HG02938 (cell line): ENCODE data around the gene LTF.
"Not testable (repeated sequence)": the region's sequence is repeated elsewhere in the genome, so short reads cannot be mapped to it uniquely, and the experiment has no call there.

Experiments
- ATAC-seq: cut with Tn5 transposase; IDR thresholded peaks from one replicate; pipeline ENCODE4 v1.9.1; 2021; ENCODE audit warnings: mild to moderate bottlenecking, moderate library complexity; ENCODE audit not compliant: unreplicated experiment

LTF gene

DNA sequence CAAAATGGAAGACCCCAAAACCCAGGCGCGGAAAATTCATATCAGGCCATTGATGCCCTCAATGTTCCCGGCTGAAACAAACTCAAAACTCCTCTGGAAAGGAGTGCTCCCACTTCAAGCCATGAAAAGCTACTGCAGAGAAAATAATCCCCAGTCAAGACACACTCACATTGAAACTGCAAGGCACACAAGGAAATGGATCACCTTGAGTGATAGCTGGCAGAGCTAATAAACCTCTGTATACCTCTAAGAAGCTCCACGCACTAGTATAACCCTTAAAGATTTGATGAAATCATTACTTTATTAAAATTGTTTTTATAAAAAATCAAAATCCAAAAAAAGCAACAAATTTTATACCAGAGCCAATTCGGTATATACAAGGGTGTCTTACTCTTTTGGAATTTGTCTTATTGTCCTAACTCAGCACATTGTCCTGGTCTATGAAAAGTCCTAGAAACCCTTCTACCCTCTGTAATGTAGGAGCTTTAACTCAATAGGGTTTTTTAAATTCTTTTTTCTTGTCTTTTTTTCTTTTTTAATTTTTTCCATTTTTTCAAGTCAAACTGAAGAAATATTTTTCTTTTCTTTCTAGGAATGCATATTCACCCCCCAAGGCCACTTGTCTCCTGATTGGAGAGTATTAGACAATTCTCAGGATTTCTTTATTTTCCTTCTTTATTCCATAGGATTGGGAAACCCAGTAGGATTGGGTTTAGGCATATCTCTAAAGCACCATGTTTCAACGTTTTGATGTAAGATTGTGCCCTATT lies 66.3 kb downstream of the LTF start:
- no peak for ATAC-seq

DNA sequence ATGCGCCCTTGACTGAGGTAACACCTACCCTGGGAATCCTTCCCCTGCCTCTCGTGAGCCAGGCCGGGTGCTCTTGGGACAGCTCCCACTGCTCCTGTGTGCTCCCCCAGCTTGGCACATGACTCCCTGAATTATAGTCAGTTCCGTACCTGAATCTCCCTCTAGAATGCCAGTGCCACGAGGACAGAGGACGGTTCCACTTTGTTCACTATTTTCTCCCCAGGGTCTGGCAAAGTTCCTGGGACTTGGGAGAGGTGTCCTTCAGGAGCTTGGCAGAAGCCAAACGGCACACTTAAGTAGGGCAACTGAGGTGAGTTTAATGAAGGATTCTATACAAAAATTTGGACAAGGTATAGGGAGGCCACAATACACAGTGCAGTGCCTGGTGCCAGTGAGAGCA lies 67.6 kb downstream of the LTF start:
- no peak for ATAC-seq

GRCh38 chr3:46395766-46396530 lies 68.8 kb downstream of the LTF start:
- ATAC-seq: no peak

- no peak for ATAC-seq
These were observed 69.5 kb downstream of the LTF start for GRCh38 chr3:46395210-46395661.

DNA sequence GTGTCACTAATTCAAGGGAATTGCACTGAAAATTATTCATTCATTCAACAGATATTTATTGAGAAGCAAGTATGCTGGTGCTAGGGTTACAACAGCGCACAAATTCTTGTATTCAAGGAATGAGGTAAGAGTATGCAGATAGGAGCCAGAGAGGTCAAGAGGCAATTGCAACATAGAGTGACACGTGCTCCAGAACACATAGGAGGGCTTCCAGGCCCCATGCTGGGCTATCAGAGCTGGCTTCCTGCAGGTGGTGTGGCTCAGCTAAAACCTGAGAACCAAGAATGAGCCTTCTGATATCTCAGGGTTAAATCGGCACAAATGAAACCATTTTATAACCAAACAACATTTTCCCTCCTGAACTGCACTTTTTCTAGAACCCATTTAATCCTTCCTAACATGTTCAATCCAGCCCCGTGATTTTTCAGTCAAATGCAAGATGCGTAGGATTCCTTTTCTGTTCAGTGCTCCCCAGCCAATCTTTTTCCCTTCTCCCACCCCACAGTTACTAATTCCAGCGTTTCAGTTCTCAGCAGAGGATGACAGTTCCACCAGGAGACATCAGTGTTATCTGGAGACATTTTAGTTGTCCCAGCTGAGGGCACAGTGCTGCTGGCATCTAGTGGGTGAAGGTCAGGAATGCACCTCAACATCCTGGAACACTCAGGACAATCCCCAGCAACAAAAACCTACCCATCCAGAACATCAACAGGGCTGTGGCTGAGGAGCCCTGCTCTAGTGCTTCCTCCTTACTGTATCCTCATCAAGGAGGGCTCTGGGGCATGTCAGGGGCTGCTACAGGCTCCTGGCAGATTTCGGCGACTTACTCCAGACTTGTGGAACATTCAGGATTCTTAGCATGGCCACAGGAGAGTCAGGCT lies 70.9 kb downstream of the LTF start:
- ATAC-seq: no peak

DNA sequence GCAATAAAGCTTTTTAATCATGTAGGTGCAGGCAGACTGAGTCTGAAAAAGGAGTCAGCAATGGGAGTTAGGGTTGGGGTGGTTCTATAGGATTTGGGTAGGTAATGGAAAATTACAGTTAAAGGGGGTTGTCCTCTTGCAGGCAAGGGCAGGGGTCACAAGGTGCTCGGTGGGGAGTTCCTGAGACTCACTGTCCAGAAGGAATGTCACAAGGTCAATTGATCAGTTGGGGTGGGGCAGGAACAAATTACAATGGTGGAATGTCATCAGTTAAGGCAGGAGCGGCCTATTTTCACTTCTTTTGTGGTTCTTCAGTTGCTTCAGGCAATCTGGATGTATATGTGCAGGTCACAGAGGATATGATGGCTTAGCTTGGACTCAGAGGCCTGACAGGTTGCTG lies 71.7 kb downstream of the LTF start:
- ATAC-seq: no peak

DNA sequence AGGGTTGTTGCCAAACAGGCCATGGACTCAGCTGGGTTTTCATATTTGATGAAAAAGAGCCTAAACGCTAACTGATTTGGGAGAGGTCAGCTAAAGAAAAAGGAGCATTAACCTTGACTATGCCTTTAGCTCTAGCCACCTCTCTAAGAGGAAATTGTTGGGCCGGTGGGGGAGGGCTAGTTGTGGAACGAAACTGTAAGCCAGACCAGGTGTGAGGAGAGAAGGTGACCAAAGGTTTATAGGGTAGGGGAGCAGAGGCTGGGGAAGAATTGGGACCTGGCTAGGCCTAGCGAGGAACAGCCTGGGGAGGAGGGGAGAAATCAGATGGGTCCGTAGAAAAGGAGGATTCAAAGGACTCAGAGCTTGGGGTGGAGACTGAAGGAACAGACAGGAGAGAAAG lies 73.2 kb downstream of the LTF start:
- ATAC-seq: not testable (repeated sequence)

DNA sequence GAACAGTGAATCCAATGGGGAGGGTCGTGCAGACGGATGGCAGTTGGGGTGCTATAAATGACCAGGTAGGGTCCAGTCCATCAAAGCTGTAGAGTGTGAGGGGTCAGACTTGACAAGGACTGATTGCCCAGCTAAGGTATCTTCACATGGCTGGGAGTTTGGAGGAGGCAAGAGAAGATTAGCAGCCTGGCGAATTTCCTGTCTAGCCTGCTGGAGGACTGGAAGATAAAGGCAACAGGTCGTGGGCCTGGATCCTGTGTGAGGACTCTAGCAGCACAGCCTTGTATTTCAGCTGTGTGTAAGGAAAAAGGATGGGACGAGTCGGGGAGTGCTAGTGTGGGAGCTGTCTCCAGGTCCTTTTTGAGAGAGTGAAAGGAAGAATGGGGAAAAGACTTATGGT lies 75.4 kb downstream of the LTF start:
- no peak for ATAC-seq

DNA sequence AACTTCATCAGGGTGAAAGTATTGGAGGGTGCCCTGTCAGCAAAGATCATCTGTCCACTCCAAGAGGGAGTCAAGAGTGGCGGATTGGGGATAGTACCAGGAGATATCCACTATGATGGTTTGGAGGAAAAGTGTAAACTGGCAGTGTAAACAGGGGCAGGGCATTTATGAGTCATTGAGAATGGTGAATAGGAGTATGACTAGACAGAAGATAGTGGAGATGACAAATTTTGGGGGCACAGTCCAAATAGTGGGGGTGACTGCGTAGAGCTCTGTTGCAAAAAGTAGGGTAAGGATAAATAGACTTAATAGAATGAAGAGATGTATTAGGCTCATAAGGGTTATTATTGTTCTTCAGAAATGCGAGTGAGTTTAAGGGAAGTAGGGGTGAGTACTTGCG lies 75.9 kb downstream of the LTF start:
- ATAC-seq: not testable (repeated sequence)

DNA sequence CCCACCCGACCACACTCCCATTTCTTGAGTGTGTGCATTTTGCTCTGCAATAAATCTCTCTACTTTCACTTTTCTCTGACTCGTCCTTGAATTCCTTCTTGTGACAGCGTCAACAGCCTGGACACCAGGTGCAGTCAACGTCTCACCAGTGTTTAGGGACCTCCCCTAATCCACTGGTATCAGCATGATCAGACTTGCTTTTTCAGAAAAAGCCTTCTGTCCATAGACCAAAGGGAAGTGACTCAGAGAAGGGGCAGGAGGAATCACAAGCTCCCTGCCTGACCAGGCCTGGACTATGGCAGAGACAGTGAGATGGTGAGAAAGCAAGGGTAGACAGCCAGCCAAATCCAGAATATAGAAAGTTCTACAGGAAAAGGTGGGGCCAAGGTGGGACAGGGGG lies 78.5 kb downstream of the LTF start:
- ATAC-seq: no peak
